GM23338 (cell line): ENCODE measurements around the gene RRP12. TPM values are rescaled to one million over a fixed set of nuclear protein-coding genes. Genes with fewer than 3 reads are reported as not detected.

Experiments used
- CTCF ChIP-seq, 2 experiments: fragments of 200-600 bp in 1 of 2; sonication (generic) in 1 of 2; conservative IDR thresholded peaks; 2 replicates each; pipeline versions ENCODE4 v1.5.1 to v1.6.1; 2016 to 2017; ENCODE audit warnings: antibody characterized with exemption in 2 of 2, low read depth in 2 of 2, mild to moderate bottlenecking in 2 of 2, moderate library complexity in 1 of 2
- ETS1 ChIP-seq: IDR thresholded peaks from 2 replicates; pipeline ENCODE4 v1.6.1; 2016; ENCODE audit warnings: antibody characterized with exemption
- JUNB ChIP-seq: IDR thresholded peaks from one replicate; pipeline ENCODE4 v1.6.1; 2016; ENCODE audit warnings: antibody characterized with exemption; ENCODE audit not compliant: unreplicated experiment
- POLR2AphosphoS5 ChIP-seq: IDR thresholded peaks from 2 replicates; pipeline ENCODE4 v1.6.1; 2016; ENCODE audit warnings: antibody characterized with exemption, low read depth
- STAT1 ChIP-seq: IDR thresholded peaks from one replicate; pipeline ENCODE4 v1.6.1; 2016; ENCODE audit warnings: antibody characterized with exemption; ENCODE audit not compliant: unreplicated experiment
- ZNF462 ChIP-seq: fragments of 250-450 bp; sonication (Bioruptor Pico); IDR thresholded peaks from 2 replicates; pipeline ENCODE4 v1.5.0; 2020; ENCODE audit warnings: mild to moderate bottlenecking, moderate library complexity
- polyA plus RNA-seq: library from polyadenylated mRNA; unstranded; fragments of >200 nt; fragmentation: Nextera tagmentation; extraction: Ambion mirVana; gene quantifications from 2 replicates; pipeline ENCODE4 v1.2.1, GENCODE V29; 2016
- total RNA-seq: library from RNA; depleted of rRNA; stranded (reverse); fragments of >200 nt; shearing (Covaris generic); gene quantifications from 2 replicates; pipeline ENCODE4 v1.2.3, GENCODE V29; 2014

The RRP12 gene
- total and polyA plus RNA-seq, 2 experiments from 2014 or later, result 53.4 to 62.6 TPM

GRCh38 chr10:97401455-97401919 is 347 bp upstream of the RRP12 start (continued):
- no peak for TF ChIP-seq CTCF (conservative IDR thresholded peaks at IDR 0.05; ENCODE audit: low read depth in 2 of 2)
- TF ChIP-seq JUNB, result no peak
- TF ChIP-seq STAT1, result no peak
- TF ChIP-seq POLR2AphosphoS5, result no peak
- no peak for TF ChIP-seq ZNF462
- TF ChIP-seq ETS1, result no peak
